Right atrium auricular region (tissue), 2 donors: ENCODE measurements around the gene PHAX. TPM values are rescaled to one million over a fixed set of nuclear protein-coding genes. Genes with fewer than 3 reads are reported as not detected.

Experiments used
- DNase-seq: peaks from one replicate; pipeline ENCODE4 v3.0.0-alpha.2; 2019; ENCODE audit warnings: low spot score
- H3K27ac ChIP-seq, 2 donors: fragments of 200-600 bp; sonication (generic); 1 replicate in 1 of 2; 2 replicates in 1 of 2; pipeline ENCODE4 v1.5.1; 2016 to 2019
- H3K27me3 ChIP-seq, 2 donors: fragments of 200-600 bp; sonication (generic); one replicate each; pipeline versions ENCODE4 v1.5.1 to v1.6.0; 2017 to 2019
- H3K36me3 ChIP-seq: fragments of 200-600 bp; sonication (generic); one replicate; pipeline ENCODE4 v1.5.1; 2016
- H3K4me1 ChIP-seq, 2 donors: fragments of 200-600 bp; sonication (generic); one replicate each; pipeline versions ENCODE4 v1.5.1 to v1.6.0; 2017 to 2019
- H3K4me3 ChIP-seq, 2 donors: fragments of 200-600 bp; sonication (generic); 1 replicate in 1 of 2; 2 replicates in 1 of 2; pipeline ENCODE4 v1.5.1; 2017 to 2019; ENCODE audit warnings: mild to moderate bottlenecking in 1 of 2, moderate library complexity in 1 of 2
- H3K9me3 ChIP-seq, 2 donors: fragments of 200-600 bp; sonication (generic); one replicate each; pipeline ENCODE4 v1.5.1; 2019
- total RNA-seq, 2 donors: library from RNA; depleted of rRNA; stranded (reverse); fragments of >200 nt; gene quantifications; one replicate each; pipeline ENCODE4 v1.1.0, GENCODE V29; 2016
- TF ChIP-seq, protein P1 (sequence below), 2 donors: fragments of 200-600 bp; sonication (generic); IDR thresholded peaks; one replicate each; pipeline ENCODE4 v1.5.1; 2019; ENCODE audit warnings: antibody characterized with exemption in 2 of 2

Gene PHAX
- total RNA-seq, 2 donors from 2014 or later = 24.4 to 30.1 TPM

DNA sequence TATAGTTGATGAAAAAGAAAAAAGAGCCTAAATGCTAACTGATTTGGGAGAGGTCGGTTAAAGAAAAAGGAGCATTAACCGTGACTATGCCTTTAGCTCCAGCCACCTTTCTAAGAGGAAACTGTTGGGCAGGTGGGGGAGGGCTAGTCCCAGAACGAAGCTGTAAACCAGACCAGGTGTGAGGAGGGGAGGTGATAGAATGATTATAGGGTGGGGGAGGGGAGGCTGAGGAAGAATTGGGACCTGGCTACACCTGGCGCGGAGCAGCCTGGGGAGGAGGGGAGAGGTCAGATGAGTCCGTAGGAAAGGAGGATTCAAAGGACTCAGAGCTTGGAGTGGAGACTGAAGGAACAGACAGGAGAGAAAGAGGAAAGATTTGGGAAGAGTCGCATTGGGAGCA is 73.4 kb downstream of the PHAX start:
- no peaks in the 10 kb centered on the region for H3K36me3 ChIP-seq
- TF ChIP-seq, protein P1, sequence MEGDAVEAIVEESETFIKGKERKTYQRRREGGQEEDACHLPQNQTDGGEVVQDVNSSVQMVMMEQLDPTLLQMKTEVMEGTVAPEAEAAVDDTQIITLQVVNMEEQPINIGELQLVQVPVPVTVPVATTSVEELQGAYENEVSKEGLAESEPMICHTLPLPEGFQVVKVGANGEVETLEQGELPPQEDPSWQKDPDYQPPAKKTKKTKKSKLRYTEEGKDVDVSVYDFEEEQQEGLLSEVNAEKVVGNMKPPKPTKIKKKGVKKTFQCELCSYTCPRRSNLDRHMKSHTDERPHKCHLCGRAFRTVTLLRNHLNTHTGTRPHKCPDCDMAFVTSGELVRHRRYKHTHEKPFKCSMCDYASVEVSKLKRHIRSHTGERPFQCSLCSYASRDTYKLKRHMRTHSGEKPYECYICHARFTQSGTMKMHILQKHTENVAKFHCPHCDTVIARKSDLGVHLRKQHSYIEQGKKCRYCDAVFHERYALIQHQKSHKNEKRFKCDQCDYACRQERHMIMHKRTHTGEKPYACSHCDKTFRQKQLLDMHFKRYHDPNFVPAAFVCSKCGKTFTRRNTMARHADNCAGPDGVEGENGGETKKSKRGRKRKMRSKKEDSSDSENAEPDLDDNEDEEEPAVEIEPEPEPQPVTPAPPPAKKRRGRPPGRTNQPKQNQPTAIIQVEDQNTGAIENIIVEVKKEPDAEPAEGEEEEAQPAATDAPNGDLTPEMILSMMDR (IDR thresholded peaks at IDR 0.05) = no peak
- no peaks in the 10 kb centered on the region for H3K4me1 ChIP-seq
- H3K4me3 ChIP-seq = no peak overlapping the region
- H3K9me3 ChIP-seq = peaks cover 0 to 6% of the 10 kb centered on the region in 2 donors
- no peak for DNase-seq
- H3K27me3 ChIP-seq = no peaks in the 10 kb centered on the region
- H3K27ac ChIP-seq = no peak overlapping the region

DNA sequence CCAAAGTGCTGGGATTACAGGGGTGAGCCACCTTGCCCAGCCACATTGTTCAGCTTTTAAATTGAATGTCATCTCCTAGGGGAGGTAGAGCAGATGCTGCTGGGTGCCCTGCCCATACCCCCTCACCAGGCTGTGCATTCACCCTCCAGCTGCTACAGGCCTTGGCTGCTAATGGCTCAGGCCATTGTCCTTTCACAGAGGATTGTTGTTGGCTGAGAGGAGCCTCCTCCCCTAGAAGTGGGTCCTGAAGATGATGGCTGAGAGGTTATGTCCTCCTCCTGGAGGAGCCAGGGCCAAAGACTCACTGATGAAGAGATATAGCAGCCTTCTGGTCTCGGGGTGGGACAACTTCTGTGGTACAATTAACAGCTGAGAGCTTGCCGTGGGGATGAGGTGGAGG is 74.6 kb downstream of the PHAX start:
- TF ChIP-seq, protein P1 (IDR thresholded peaks at IDR 0.05) = no peak
- no peak for DNase-seq
- H3K4me3 ChIP-seq = no peak overlapping the region

DNA sequence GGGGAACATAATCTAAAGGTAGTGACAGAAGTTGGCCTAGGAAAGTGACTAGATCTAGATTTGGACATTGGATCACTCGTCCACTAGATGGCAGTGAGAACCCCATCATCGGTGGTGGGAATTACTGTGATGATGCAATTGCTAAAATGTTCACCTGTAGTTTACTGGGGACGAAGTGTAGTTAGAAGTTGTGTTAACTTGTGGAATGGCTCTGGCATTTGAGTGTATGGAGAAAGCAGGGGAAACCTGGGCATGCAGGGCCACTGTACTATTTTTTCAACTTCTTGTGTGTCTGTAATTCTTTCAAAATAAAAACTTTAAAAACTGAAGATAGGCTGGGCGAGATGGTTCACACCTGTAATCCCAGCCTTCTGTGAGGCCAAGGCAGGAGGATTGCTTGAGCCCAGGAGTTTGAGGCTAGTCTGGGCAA is 75.5 kb downstream of the PHAX start:
- H3K27me3 ChIP-seq = no peaks in the 10 kb centered on the region
- DNase-seq = no peak

More for the DNA sequence above, 74.6 kb downstream of the PHAX start:
- H3K9me3 ChIP-seq = no peaks in the 10 kb centered on the region
- no peak overlapping the region for H3K27ac ChIP-seq
- H3K27me3 ChIP-seq = no peaks in the 10 kb centered on the region
- H3K4me1 ChIP-seq = no peaks in the 10 kb centered on the region
- H3K36me3 ChIP-seq = no peaks in the 10 kb centered on the region

More for the DNA sequence above, 75.5 kb downstream of the PHAX start:
- Histone ChIP-seq H3K4me1 (no peaks in the 10 kb centered on the region), H3K4me3 (no peak overlapping the region), H3K36me3 (no peaks in the 10 kb centered on the region), H3K27ac (no peak overlapping the region), H3K9me3 (no peaks in the 10 kb centered on the region)
- TF ChIP-seq, protein P1 (IDR thresholded peaks at IDR 0.05) = peak; percentile 71 to 83

Other genes starting within 250 kb of the PHAX start
- 10 to 100 TPM; 41.1 to 45.0 TPM for gene GRAMD2B, start 177.5 kb upstream of the PHAX start, total RNA-seq
- gene ALDH7A1, start 5.7 kb upstream of the PHAX start, total RNA-seq = 10 to 100 TPM in 1 of 2 donors, 1 to 10 TPM in 1; 9.6 to 13.9 TPM
- gene LMNB1, start 176.2 kb downstream of the PHAX start, total RNA-seq = 1 to 10 TPM; 2.5 to 2.6 TPM